RKO (cell line): ENCODE measurements around the gene CETN3.

Experiments used
- DNase-seq: peaks from one replicate; pipeline ENCODE4 v3.0.0-alpha.2; 2016; ENCODE audit warnings: low spot score

CETN3 gene

DNA sequence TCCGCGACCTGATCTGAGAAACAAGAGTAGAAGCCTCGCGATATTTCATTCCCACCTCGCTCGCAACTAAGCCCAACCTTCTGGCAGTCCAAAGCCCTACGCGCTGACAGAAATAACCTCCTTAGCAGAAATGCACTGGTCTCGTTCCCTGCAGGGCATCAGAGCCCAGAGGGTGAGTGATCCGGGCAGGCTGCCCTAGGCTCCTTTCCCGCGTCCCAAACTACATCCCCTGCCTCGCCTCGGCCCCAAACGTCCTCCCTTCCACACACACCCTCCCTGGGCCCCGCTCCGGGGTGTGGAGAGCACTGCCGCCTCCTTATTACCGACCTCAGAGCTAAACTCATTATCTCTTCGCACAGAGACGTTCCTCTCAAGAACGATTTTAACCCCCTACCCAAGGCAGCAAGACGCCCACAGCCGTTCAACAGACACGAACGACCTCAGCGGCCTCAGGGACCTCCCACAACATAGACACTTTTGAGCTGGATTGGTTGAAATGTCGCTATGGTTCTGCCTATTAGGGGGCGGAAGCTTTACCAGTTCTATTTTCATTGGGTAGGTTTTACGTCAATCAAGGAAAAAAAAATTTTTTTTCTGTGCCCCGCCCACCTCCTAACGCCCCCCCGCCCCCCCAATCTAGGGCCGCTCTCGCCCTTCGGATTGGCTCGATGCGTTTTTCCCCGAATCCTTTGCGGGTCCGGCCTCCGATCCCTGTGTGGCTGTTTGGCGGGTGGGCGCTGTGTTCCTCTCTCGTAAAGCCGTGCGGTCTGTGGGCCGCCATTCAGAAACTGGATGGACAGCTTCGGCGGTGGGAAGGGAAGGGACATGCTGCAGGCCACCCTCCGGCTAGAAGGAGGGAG, at the start of gene CETN3:
TSS of gene CETN3 (minus strand) at position 439 of the 860 bp plus-strand sequence. CDS start at position 344, 95 bp downstream.
- peak; percentile 96 for DNase-seq

DNA sequence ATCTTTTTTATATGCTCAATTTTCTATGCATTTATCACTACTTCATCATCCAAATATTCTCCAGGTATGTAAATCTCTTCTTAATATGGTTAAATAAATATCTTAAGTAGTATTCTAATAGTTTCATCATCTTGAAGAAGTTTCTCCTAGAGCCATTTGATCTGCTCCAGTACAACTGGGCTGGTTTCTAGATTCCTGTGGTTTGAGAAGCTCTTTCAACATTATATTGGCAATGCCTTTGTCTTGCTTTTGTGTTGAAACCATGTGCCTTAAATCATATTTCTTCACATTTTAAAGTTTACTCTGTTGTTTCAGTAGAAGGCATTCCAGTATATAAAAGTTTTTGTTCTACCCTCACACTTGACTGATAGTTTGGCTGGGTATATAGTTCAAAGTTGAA, 37.4 kb upstream of the CETN3 start:
- no peak for DNase-seq

DNA sequence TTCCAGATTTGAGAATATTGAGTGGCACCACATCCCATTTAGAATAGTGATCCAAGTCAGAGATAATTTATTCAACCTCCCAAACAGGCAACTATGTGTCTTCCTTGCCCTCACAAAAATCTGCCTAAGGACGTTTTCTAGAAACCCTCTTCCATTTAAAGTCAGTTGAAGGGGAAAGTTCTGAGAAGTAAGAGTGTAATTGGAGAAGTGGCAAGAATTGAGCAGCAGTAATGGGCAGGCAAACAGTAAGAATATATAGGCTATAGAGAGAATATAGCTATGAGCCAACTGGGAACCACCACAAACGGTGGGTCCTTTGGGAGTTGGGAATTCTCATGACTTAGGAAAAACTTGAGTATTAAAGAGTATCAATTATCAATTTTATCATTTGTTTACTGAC, 31.1 kb upstream of the CETN3 start:
- DNase-seq: no peak

DNA sequence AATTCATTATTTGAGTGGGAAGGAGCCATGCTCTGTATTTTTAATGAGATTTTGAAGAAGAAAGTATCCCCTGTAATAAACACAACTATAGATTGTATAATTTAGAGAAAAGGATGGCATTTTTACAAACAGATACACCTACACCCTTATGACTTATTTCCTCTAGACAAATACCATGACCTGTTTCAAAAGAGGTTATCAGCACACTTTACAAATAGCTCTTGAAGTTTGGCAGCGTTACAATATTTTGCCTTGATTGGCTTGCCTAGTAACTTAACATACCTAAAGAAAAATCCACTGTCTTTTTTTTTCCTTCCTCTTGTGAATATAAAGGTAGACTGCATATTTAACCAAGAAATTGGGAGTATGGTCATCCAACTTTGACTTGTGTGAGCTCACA, 28.5 kb upstream of the CETN3 start:
- no peak for DNase-seq

DNA sequence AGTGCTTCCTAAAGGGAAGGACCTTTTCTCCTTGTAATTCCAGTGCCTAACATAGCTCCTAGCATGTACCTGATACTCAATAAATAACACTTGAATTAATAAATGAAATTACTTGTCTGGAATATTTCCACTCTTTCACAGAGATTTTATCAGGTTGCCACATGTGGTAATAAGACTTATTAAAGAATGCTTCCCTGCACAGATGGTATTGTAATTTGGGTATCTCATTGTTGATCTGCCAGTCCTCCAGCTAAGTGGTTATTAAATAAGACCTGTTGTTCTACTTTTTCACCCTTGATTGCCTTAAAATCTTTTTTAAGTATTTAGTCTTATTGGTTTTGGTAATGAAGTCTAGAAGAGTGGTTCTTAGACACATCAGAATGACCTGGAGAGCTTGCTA, 28.1 kb upstream of the CETN3 start:
- DNase-seq: no peak

DNA sequence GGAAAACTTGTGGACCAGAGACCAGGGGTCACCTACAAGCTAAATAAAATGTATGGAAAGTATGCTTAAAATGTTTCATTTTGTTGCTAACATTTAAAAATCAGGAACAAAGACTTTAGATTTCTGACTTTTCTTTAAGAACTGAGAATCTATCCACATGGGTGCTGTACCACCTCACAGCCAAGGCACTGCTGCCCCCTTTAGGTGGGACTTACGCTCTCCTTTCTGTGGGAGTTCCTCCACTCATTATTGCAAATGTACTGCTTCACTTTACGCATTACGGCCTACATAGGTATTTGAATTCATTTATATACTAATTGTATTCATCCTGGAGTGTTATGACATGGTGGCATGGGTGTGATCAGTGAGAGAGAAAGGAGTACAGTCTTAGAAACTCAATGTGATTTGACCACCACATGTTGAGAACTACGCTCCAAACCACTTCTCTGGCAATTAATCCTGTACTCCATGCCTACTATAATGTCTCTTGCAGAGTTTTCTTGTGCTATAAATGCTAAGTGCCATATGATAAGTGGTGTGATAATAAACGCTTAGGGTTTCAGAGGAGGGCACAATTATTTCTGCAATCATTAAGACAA, 24.7 kb upstream of the CETN3 start:
- DNase-seq: peak; percentile 39

DNA sequence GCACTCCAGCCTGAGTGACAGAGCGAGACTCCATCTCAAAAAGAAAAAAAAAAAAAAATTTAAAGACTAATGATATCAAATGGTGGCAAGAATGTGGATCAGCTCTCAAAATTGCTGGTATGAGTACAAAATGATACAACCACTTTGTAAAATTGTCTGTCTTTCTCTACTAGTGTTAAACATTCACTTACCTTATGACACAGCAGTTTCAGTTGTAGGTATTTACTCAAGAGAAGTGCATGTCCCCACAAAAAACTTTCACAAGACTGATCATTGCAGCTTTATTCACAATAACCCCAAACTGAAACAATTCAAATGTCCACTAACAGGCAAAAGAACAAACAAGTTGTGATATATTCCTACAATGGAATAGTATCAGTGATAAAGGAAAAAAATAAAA, 14.7 kb upstream of the CETN3 start:
- no peak for DNase-seq

DNA sequence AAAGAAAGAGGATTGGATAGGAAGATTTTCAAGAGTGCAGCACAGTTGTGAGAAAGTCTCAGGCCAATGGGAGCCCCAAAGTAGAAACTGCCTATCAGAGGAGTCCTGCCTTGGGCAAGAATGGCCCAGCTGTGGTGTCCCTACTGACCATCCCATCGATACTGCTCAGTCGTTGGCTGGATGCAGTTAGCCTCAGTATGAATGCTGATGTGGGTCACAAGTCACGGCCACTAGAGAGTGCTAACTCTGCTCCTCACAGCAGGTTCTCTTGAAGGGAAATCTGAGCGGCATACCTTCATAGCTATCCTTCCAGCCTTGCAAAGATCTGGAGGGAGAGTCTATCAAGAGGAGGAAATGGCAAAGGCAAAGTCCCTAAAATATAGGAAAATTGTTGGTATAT, 11.6 kb upstream of the CETN3 start:
- no peak for DNase-seq

DNA sequence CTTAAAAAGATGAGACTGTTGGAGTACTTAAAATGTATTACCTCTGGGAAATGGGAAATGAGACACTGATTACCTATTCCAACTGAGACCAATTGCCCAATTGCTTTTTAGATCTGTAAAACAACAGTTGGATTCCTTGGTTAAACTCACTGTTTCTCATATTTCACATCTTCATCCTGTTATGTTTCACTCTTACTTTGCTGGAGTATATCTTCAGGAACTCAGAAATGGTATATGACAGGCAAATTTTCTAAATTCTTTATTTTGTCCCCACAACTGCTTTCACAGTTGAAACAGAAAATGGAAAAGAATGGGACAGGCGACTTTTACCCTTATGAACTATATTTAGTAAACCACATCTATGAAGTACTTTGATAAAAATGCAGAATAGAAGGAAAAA, 8.7 kb upstream of the CETN3 start:
- DNase-seq: no peak

DNA sequence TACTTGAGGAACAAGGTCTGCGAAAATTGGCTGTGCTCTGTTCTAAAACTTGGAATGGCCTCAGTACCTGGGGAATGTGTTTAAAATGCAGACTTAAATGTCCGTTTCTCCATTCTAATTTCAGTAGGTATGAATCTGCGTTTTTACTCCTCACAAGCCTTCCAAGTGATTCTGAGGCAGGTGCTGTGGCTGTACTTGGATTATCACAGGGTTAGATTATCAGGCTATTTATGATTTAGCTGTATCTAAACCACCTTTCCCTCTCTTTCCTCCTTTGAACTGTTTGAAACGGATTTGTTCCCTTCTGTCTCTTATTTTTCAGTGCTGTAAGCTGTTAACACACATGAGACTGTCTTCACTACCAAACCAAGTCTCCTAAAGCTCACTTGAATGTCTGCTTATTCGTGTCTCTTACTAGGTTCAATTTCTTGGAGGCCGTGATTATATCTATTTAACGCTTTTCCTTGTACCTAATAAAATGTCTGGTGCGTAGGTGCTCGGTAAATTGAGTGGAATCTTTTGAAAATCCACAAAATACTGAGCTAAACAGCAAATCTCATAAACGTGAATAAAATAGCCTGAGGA, 714 bp upstream of the CETN3 start:
- peak; percentile 35 for DNase-seq

DNA sequence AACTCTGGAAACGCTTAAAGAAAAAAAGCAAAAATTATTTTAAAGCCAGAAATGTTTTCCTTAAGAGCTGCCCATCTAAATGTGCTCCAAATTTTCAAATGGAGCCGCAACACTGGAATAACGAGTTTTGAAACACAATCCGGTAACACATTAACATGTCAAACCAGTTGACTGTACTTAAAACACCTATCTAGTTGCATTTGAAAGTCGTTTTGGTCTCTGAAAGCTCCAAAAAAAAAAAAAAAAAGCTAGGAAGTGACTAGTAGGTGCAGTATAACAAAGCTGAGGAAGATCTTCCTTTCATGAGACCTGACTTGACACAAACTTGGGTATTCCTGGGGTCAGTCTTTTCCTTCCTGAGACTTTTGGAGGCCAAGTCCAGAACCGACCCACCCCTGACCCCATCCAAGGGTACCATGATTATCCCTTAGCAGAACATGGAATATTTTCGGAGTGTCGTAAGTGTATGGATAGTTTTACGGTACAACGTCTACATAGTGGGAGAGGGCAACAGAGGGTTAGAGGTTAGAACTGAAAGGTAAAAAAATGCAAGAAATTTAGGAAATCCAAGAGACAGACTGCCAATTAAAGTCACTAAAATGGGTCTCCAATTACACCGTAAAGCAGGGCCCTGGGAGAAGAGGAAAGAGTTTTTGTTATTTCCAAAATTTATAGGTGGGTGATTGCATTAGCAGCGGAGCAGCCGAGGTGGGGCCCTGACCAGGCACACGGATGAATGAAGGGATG, 812 bp downstream of the CETN3 start:
- peak; percentile 69 for DNase-seq

DNA sequence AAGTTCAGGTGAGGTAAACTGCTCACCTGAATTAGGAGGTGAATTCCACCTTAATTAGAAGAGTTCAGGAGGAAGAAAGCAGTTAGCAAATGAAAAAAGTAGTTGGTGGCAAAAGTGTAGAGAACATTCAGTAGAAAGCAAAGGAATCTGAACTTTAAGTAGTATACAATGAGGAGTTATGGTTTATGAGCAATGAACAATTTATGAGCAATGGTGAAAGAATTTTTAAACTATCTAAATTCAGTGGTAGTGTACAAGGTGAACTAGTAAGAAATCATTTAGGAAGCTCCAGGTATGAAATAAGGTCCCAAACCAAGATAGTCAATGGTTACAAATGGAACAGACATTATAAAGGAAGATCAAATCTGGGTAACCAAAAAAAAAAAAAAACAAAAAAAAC, 3.1 kb downstream of the CETN3 start:
- peak; percentile 37 for DNase-seq

DNA sequence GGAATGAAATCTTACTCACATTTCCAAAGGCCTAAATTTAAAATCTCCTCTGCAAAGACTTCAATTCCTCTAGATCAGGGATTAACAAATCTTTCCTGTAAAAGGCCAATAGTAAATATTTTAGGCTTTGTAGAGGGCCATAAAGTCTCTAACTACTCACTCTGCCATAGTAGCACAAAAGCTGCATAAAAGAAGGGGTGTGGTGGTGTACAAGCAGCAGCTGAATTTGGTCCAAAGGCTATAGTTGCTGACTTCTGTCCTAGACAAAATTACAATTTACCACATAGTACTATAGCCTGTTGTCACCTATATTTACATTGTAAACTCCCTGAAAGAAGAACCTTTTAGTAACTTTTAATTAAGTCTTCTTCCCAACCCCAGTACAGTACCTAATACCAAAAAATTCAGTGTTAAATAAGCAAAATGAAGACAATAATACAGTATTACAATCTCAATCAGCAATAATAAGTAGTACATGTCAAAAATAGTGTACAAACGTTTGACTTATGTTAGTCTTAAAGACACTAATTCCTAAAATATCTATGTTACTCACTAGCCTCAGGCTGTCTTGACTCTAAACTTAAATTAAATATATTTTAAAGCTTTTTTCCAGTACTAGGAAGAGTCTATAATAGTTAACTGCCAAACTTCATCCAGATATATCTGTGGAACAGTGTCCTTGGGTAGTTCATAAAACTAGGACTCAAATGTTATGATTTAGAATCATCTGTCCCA, 6.9 kb downstream of the CETN3 start:
- no peak for DNase-seq

DNA sequence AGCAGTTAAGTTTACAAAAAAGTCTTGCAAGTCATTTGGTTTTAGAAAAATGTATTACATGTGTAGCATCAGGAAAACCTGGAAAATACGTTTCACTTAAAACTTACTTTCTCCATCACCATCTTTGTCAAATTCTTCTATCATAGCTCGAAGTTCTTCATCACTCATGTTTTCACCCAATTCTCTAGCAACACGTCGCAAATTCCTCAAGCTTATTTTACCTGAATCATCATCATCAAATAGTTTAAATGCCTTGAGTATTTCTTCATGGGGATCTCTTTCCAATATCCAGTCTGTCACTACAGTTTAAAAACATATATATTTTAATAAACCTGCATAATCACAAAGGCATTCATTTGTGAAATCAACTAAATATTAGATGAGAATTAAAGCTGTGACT, 10.3 kb downstream of the CETN3 start:
- no peak for DNase-seq

DNA sequence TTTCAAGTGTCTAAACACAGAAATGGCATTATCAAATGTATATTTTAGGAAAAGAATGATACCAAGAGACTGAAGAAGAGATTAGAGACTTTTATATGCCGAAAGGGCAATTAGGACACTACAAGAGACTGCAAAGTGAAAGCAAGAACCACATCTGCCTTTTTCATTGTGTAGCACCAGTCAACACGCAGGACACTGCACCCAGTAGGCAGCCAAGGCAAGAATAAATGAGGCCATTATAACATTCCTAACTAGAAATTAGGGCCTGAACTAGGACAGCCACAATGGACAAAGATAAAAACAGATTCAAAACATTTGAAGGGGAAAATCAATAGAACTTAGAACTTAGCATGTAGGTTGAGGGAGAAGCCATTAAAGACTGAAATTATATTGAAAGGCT, 10.8 kb downstream of the CETN3 start:
- no peak for DNase-seq

DNA sequence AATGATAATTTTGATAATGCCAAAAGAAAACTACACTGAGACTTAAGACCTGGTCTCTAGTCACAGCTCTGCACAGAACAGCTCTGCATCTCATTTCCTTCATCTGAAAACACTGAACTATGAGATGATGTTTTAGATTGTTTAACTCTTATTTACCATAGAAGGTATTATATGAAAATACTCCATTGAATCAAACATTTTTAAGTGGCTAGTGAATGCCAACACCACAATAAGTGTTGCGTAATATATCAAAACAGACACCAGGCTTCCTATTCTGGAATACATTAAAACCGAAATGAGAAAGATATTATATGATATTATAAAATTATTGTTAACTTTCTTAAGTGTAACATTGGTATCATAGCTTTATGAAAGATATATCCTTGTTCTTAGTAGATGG, 14.6 kb downstream of the CETN3 start:
- no peak for DNase-seq

DNA sequence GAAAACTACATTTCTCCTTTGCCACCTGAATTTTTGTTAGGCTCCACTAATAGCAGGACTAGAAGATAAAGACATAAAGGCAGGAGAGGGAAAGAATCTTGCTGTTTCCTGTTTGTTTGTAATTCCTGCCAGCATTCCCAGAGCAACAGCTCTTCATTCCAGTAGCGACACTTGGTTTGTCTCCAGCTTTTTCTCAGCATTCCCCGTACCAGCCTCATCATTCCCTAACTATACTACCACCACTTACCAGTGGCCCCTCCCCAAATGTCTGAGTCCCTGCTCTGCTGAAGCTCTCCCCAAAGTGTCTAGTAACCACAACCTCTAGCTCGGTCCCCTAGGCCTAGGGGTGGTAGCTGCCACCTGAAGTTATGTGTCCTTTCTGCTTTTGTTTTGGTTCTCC, 18.6 kb downstream of the CETN3 start:
- DNase-seq: no peak

DNA sequence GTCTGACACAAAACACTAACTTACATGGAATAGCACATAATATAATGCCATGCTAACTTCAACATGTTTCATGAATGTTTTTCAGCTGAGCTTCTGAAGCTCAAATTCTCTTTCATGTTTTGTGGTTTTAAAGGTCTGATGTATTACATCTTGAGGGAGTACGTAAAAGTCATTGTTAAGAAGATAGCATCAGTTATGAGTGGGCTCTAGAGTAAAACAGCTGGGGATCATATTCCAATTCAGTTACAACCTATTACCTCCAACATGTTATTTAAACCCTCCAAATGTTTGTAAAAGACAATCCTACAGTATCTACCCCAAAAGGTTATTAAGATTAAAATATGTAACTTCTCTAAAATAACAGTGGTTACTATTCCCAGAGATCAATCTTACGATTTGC, 19.2 kb downstream of the CETN3 start:
- no peak for DNase-seq

DNA sequence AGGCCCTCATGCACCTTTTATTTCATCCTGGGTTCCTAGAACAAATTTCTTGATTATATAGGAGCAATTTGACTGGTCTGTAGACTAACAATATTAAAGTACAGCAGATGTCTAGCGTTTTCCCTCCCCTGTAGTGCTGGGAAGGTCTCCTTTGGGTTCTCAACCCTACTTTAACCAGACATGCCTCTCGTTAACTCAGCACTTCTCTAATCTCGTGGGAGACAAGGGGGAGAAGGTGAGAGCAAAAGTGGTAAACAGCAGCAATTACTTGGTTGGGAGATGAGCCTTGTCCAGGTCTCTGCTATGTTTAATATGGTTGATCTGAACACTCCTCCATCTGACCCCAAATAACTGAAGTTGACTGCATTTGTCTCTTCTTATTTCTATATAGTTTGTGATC, 22.0 kb downstream of the CETN3 start:
- no peak for DNase-seq

DNA sequence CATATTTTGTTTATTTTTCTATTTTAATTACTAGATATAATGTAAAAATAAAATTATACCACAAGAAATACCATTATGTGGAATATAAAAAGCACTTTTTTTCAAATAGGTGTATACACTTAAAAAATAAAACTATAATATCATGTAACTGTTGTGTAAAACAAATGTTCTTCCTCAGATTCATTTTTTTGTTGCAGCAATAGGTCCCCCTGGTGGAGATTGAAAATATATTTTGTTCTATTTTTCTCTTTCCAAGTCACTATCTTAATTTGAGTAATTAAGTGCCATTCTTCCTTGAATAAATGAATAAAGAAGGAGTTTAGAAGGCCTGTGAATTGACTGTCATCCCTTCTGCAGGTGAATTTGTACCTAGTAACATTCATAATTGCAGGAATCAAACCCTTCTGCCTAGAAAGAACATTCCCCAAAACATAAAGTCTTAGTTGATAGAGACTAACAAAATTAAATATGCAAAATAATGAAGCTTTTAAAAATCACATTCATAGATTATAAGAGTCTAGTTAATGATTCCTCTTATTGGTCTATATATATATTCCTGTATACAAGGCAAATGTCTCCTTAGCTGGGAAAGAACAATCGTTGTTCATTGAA, 23.4 kb downstream of the CETN3 start:
- peak; percentile 60 for DNase-seq

DNA sequence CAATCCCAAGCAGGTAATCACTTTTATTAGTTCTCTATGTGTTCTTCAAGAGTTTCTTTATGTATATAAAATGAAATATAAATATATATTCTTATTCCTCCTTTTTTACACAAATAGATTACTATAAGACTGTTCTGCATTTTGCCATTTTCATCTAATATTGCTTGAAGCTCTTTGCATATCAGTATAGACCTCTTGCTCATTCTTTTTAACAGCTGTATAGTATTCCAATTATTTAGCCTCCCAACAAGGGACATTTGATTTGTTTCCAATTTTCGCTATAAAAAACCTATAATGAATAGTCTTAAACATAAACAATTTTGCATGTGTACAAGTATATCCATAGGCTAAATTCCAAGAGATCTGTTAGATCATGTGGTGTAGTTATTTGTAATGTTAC, 25.2 kb downstream of the CETN3 start:
- no peak for DNase-seq

DNA sequence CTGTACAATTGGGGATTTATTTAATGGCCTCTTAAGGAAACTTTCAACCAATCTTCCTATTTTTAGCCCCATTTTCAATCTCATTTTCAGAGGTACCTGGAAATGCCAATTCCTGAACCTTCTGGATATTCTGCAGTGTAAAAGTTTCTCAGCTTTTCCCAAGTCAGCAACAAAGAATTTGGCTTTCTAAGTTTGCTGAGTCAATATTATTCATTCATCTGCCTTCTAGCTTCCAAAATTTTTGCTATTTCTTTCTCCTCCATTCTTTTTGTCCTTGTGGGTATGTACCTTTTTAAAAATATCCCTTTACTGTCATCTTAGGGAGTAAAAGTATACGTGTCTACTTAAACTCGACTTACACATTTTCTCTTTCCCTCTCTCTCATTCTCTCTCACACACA, 25.7 kb downstream of the CETN3 start:
- no peak for DNase-seq
